Measurements from ENCODE around the gene WNT5B.
"Not testable (repeated sequence)": the region's sequence is repeated elsewhere in the genome, so short reads cannot be mapped to it uniquely, and the experiment has no call there.

WNT5B gene

DNA sequence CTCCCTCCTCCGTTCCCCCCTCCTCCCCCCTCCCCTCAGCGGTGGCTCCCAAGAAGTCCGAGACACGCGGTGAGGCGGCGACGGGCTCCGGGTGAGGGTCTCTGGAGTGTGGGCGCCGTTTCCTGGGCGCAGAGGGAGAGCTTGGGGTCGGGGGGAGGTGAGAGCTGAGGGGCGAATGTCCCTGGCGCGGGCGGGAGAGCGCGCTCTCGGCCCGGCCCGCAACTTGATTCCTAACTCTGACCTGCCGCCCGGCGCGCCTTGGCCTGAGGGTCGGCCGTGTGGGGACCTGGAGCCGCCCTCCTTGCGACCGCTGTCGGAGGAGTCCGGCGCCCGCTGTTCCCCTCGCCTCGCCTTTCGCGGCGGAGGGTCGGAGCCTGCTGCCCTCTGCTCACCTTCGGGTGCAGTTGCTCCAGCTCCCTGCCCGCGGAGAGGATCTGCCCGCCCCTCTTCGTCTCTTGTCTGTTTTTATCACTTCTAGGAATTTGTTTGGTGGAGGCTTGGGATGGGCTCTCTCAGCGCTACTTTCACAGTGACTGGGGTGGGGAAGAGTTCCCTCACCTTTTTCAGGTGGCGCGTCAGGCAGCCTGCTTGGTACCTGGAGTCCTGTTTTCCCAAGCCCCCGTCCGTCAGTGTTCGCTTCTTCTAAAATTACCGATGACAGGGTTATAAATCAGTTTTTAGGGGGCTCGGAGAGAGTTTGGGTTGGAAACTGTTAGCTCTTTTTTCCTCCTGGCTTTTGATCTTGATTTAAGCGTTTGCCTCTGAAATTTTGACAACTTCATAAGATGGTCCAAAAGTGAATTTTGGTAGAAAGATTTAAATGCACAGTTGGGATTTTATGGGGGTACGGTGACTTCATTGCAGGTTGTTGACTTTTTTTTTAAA, 62.3 kb downstream of the WNT5B start:
- DNase-seq (ENCODE audit: low spot score) = no peak

GRCh38 chr12:1692226-1692625, 63.2 kb downstream of the WNT5B start:
- no peak for DNase-seq (ENCODE audit: low spot score)

GRCh38 chr12:1692895-1693610, 64.0 kb downstream of the WNT5B start:
- DNase-seq (ENCODE audit: low spot score) = no peak

- DNase-seq (ENCODE audit: low spot score) = not testable (repeated sequence)
These were observed 66.1 kb downstream of the WNT5B start for GRCh38 chr12:1695097-1695496.

GRCh38 chr12:1695886-1696670, 67.0 kb downstream of the WNT5B start:
- DNase-seq (ENCODE audit: low spot score) = no peak

- no peak for DNase-seq (ENCODE audit: low spot score)
These were observed 67.8 kb downstream of the WNT5B start for GRCh38 chr12:1696800-1697199.

Measured in D341Med (cell line).